Stomach (tissue), 4 donors: ENCODE results near the gene IL18BP.

Experiments
- CTCF ChIP-seq, 7 experiments: fragments of 450-650 bp in 4 of 7; fragments of 200-600 bp in 3 of 7; sonication (generic) in 3 of 7; IDR thresholded peaks; one replicate each; pipeline ENCODE4 v1.5.1; 2016 to 2019; ENCODE audit warnings: antibody characterized with exemption in 7 of 7, control low read depth in 2 of 7, mild to moderate bottlenecking in 1 of 7
- POLR2A ChIP-seq, 4 donors: fragments of 450-650 bp; IDR thresholded peaks; one replicate each; pipeline ENCODE4 v1.6.1; 2016; ENCODE audit warnings: antibody characterized with exemption in 4 of 4, control low read depth in 2 of 4, mild to moderate bottlenecking in 1 of 4, moderate library complexity in 1 of 4

- TF ChIP-seq CTCF (IDR thresholded peaks at IDR 0.05) (no peak), POLR2A (IDR thresholded peaks at IDR 0.05) (no peak)
These were observed 1.1 kb upstream of the IL18BP start for GRCh38 chr11:71997594-71997993.
